Liver (tissue), 3 donors: ENCODE measurements around the gene LRRTM3.

Experiments used
- RAD21 ChIP-seq, 2 donors: IDR thresholded peaks; 2 replicates each; pipeline ENCODE4 v1.6.1; 2016; ENCODE audit warnings: antibody characterized with exemption in 2 of 2, mild to moderate bottlenecking in 2 of 2
- TF ChIP-seq, protein P1 (sequence below): IDR thresholded peaks from 2 replicates; pipeline ENCODE4 v1.6.1; 2016; ENCODE audit warnings: antibody characterized with exemption, mild to moderate bottlenecking
- TF ChIP-seq, protein P2 (sequence below): IDR thresholded peaks from 2 replicates; pipeline ENCODE4 v1.6.1; 2016; ENCODE audit warnings: antibody characterized with exemption
- TF ChIP-seq, protein P3 (sequence below): fragments of 150-350 bp; IDR thresholded peaks from 2 replicates; pipeline ENCODE4 v1.5.1; 2017; ENCODE audit warnings: improper control_type of control experiment, low read depth, low read length; ENCODE audit not compliant: missing input control
- donor health status: healthy.
- donor health status: healthy.

DNA sequence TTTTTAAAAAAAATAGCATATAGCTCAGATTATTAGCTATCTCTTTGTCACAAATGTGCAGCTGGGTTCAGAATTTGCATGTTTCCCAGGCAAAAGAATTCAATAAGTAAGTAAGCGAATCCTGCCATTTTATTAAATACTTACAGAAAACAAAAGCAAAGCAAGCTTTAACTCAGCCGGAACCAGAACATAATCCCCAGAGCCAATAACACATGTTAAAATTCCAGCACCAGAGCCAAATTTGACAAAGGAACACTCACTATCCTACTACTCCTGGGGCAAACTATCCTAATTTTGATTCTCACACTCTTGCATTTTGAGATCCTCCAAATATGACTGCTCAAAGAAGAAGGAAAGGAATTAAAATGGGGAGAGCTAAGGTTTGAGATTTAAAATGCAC is 32.6 kb downstream of the LRRTM3 start:
- TF ChIP-seq, protein P1, sequence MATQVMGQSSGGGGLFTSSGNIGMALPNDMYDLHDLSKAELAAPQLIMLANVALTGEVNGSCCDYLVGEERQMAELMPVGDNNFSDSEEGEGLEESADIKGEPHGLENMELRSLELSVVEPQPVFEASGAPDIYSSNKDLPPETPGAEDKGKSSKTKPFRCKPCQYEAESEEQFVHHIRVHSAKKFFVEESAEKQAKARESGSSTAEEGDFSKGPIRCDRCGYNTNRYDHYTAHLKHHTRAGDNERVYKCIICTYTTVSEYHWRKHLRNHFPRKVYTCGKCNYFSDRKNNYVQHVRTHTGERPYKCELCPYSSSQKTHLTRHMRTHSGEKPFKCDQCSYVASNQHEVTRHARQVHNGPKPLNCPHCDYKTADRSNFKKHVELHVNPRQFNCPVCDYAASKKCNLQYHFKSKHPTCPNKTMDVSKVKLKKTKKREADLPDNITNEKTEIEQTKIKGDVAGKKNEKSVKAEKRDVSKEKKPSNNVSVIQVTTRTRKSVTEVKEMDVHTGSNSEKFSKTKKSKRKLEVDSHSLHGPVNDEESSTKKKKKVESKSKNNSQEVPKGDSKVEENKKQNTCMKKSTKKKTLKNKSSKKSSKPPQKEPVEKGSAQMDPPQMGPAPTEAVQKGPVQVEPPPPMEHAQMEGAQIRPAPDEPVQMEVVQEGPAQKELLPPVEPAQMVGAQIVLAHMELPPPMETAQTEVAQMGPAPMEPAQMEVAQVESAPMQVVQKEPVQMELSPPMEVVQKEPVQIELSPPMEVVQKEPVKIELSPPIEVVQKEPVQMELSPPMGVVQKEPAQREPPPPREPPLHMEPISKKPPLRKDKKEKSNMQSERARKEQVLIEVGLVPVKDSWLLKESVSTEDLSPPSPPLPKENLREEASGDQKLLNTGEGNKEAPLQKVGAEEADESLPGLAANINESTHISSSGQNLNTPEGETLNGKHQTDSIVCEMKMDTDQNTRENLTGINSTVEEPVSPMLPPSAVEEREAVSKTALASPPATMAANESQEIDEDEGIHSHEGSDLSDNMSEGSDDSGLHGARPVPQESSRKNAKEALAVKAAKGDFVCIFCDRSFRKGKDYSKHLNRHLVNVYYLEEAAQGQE = no peak
- TF ChIP-seq, protein P2, sequence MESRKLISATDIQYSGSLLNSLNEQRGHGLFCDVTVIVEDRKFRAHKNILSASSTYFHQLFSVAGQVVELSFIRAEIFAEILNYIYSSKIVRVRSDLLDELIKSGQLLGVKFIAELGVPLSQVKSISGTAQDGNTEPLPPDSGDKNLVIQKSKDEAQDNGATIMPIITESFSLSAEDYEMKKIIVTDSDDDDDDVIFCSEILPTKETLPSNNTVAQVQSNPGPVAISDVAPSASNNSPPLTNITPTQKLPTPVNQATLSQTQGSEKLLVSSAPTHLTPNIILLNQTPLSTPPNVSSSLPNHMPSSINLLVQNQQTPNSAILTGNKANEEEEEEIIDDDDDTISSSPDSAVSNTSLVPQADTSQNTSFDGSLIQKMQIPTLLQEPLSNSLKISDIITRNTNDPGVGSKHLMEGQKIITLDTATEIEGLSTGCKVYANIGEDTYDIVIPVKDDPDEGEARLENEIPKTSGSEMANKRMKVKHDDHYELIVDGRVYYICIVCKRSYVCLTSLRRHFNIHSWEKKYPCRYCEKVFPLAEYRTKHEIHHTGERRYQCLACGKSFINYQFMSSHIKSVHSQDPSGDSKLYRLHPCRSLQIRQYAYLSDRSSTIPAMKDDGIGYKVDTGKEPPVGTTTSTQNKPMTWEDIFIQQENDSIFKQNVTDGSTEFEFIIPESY = no peak
- TF ChIP-seq, protein P3, sequence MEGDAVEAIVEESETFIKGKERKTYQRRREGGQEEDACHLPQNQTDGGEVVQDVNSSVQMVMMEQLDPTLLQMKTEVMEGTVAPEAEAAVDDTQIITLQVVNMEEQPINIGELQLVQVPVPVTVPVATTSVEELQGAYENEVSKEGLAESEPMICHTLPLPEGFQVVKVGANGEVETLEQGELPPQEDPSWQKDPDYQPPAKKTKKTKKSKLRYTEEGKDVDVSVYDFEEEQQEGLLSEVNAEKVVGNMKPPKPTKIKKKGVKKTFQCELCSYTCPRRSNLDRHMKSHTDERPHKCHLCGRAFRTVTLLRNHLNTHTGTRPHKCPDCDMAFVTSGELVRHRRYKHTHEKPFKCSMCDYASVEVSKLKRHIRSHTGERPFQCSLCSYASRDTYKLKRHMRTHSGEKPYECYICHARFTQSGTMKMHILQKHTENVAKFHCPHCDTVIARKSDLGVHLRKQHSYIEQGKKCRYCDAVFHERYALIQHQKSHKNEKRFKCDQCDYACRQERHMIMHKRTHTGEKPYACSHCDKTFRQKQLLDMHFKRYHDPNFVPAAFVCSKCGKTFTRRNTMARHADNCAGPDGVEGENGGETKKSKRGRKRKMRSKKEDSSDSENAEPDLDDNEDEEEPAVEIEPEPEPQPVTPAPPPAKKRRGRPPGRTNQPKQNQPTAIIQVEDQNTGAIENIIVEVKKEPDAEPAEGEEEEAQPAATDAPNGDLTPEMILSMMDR = no peak
- TF ChIP-seq RAD21 (IDR thresholded peaks at IDR 0.05) = no peak
